ENCODE data around the gene RBM23. TPM values are rescaled to one million over a fixed set of nuclear protein-coding genes. Genes with fewer than 3 reads are reported as not detected.

The RBM23 gene
- total and polyA plus RNA-seq, 9 of the 15 experiments (the other 6 are each of a cell fraction or from before 2014, with no cell fraction given): 46.0 to 102 (median 58.5) TPM

DNA sequence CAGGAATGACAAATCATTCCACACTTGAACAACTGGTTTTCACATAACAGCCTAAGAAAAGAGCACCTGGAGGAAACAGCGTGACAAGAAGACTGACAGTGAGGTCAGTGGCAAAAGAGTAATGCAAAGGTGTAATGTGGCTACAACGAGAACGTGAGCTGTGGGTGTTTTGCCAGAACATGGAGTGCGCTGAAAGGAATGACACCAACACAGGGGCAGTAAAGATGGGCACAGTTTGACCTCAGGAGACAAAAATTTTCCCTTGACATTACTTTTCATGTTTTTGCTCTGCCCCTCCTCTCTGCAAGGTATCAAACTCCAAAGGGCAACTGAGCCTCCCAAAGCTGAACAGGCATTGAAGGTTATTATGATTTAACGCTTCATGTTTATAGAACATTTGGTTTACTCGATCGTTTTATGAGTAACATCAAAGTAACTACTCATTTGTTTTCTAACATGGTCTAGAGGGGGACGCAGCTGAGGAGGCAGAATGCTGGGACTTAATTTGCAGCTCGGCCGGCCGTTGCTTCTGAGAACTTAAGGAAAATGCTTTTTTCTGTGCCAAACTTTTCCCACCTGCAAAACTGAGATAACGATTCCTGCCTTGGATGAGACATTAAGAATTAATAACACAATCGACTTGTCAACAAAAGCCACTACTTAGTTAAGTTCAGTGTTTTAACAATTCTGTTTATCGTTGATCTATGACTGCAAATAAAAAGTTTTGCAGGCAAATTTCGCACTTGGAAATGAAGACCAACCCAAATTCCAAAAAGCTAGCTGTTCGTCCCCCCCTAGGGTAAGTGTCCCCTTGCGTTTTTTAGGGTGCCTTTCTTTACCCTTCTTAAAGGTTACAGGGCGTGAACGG is 37.0 kb upstream of the RBM23 start:
- H3K9ac ChIP-seq (ENCODE audit: insufficient read depth in 1 of 2, low read depth in 2 of 2, low read length in 2 of 2): peak overlapping the region; percentile 90 to 95
- H3K4me3 ChIP-seq: peak overlapping the region; percentile 75
- BruUV-seq (replicated peaks): no TSS peak
- in situ Hi-C loops (cut with MboI) (no loop called here), intact Hi-C loops (cut with micrococcal nuclease) (loop anchor here (2.0 kb wide), 1 partner anchor 27 kb away; the partner anchor contains the start of gene PRMT5)
- no peaks in the 10 kb centered on the region for H3K9me3 ChIP-seq (replicated peaks; ENCODE audit: control insufficient read depth, insufficient read depth, low read depth, low read length)
- POLR2A ChIA-PET: interaction anchor here (0.7 to 3.5 kb wide), 16 partner anchors 9 to 366 kb away, joined by 3 to 18 read pairs (median 5); partner anchors contain the start of genes C14orf119, MRPL52, PABPN1 and PRMT5
- peak overlapping the region; percentile 84 for H3K4me2 ChIP-seq (ENCODE audit: insufficient read depth, low read length)
- no peaks in the 10 kb centered on the region for H3K9me1 ChIP-seq (ENCODE audit: control insufficient read depth, insufficient read depth, low read length)
- CTCF ChIA-PET (ENCODE audit: low intra/inter-chr PET ratio): interaction anchor here (0.6 kb wide), 1 partner anchor 401 kb away, joined by 3 read pairs; no protein-coding TSS in a partner anchor
- no peaks in the 10 kb centered on the region for H4K20me1 ChIP-seq (replicated peaks; ENCODE audit: control insufficient read depth, insufficient read depth, low read length)
- peak overlapping the region; percentile 92 for H3K27ac ChIP-seq (ENCODE audit: extremely low read depth, low read depth, low read length)
- no peak for FAIRE-seq
- 2% methylated on average over 19 of the region's 19 CpGs for WGBS (ENCODE audit: insufficient coverage, low coverage, missing lambda C conversion rate)
- no peaks in the 10 kb centered on the region for H3K27me3 ChIP-seq (ENCODE audit: control insufficient read depth in 2 of 2, insufficient read depth in 2 of 2, low read length in 2 of 2)
- peak overlapping the region; percentile 99 for H2AFZ ChIP-seq (ENCODE audit: low read depth, low read length)
- DNase-seq (ENCODE audit: extremely low read depth in 1 of 4, low spot score in 3 of 4): peak in 2 of 4 experiments; percentile 23 to 57
- peaks cover 18% of the 10 kb centered on the region in 2 experiments for H3K4me1 ChIP-seq (replicated peaks in 1 of 2; ENCODE audit: control insufficient read depth in 2 of 2, insufficient read depth in 2 of 2, low read length in 2 of 2)
- peaks cover 26% of the 10 kb centered on the region for H3K36me3 ChIP-seq (ENCODE audit: control insufficient read depth, insufficient read depth, low read length)
- 0 out of 3 replicates have a peak, but pooled peaks have one; percentile 4 for ATAC-seq
- H3K79me2 ChIP-seq (ENCODE audit: control insufficient read depth, insufficient read depth, low read length): peaks cover 13% of the 10 kb centered on the region
- TF ChIP-seq TCF3 (CRISPR knock-in tag; IDR thresholded peaks at IDR 0.05) (peak; percentile 23; the same call in 1 of the 2 replicates), ZNF165 (CRISPR knock-in tag; IDR thresholded peaks at IDR 0.05; ENCODE audit: borderline replicate concordance) (no peak), SOX6 (IDR thresholded peaks at IDR 0.05) (no peak), TAL1 (IDR thresholded peaks at IDR 0.05) (peak; percentile 22; the same call in 1 of the 2 replicates), ZNF212 (CRISPR knock-in tag; IDR thresholded peaks at IDR 0.05) (no peak)
- TF ChIP-seq, protein P1, sequence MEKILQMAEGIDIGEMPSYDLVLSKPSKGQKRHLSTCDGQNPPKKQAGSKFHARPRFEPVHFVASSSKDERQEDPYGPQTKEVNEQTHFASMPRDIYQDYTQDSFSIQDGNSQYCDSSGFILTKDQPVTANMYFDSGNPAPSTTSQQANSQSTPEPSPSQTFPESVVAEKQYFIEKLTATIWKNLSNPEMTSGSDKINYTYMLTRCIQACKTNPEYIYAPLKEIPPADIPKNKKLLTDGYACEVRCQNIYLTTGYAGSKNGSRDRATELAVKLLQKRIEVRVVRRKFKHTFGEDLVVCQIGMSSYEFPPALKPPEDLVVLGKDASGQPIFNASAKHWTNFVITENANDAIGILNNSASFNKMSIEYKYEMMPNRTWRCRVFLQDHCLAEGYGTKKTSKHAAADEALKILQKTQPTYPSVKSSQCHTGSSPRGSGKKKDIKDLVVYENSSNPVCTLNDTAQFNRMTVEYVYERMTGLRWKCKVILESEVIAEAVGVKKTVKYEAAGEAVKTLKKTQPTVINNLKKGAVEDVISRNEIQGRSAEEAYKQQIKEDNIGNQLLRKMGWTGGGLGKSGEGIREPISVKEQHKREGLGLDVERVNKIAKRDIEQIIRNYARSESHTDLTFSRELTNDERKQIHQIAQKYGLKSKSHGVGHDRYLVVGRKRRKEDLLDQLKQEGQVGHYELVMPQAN (IDR thresholded peaks at IDR 0.05; ENCODE audit: borderline replicate concordance): no peak
- TF ChIP-seq, protein P2, sequence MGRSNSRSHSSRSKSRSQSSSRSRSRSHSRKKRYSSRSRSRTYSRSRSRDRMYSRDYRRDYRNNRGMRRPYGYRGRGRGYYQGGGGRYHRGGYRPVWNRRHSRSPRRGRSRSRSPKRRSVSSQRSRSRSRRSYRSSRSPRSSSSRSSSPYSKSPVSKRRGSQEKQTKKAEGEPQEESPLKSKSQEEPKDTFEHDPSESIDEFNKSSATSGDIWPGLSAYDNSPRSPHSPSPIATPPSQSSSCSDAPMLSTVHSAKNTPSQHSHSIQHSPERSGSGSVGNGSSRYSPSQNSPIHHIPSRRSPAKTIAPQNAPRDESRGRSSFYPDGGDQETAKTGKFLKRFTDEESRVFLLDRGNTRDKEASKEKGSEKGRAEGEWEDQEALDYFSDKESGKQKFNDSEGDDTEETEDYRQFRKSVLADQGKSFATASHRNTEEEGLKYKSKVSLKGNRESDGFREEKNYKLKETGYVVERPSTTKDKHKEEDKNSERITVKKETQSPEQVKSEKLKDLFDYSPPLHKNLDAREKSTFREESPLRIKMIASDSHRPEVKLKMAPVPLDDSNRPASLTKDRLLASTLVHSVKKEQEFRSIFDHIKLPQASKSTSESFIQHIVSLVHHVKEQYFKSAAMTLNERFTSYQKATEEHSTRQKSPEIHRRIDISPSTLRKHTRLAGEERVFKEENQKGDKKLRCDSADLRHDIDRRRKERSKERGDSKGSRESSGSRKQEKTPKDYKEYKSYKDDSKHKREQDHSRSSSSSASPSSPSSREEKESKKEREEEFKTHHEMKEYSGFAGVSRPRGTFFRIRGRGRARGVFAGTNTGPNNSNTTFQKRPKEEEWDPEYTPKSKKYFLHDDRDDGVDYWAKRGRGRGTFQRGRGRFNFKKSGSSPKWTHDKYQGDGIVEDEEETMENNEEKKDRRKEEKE (IDR thresholded peaks at IDR 0.05; ENCODE audit: borderline replicate concordance in 1 of 2, control insufficient read depth in 1 of 2, low read depth in 2 of 2, low read length in 1 of 2): no peak
- TF ChIP-seq, protein P3, sequence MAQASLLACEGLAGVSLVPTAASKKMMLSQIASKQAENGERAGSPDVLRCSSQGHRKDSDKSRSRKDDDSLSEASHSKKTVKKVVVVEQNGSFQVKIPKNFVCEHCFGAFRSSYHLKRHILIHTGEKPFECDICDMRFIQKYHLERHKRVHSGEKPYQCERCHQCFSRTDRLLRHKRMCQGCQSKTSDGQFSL (CRISPR knock-in tag; IDR thresholded peaks at IDR 0.05): no peak
- TF ChIP-seq, protein P3 (tag; IDR thresholded peaks at IDR 0.05): no peak
- TF ChIP-seq, protein P4, sequence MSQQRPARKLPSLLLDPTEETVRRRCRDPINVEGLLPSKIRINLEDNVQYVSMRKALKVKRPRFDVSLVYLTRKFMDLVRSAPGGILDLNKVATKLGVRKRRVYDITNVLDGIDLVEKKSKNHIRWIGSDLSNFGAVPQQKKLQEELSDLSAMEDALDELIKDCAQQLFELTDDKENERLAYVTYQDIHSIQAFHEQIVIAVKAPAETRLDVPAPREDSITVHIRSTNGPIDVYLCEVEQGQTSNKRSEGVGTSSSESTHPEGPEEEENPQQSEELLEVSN (IDR thresholded peaks at IDR 0.05; ENCODE audit: borderline replicate concordance in 1 of 2, extremely low read depth in 1 of 2, insufficient read depth in 1 of 2, insufficient read length in 1 of 2, low read depth in 1 of 2, low read length in 1 of 2, poor library complexity in 1 of 2, severe bottlenecking in 1 of 2): no peak

Data from K562 (cell line).